HL-60 (cell line): ENCODE results near the gene SLC25A12.

Experiments used
- POLR2AphosphoS5 ChIP-seq: IDR thresholded peaks from 2 replicates; pipeline ENCODE4 v1.6.1; 2012; ENCODE audit warnings: low read depth
- TF ChIP-seq, protein P1 (sequence below): IDR thresholded peaks from one replicate; pipeline ENCODE4 v1.5.1; 2011; ENCODE audit warnings: low read length, control low read depth, inconsistent platforms; ENCODE audit not compliant: insufficient read depth

DNA sequence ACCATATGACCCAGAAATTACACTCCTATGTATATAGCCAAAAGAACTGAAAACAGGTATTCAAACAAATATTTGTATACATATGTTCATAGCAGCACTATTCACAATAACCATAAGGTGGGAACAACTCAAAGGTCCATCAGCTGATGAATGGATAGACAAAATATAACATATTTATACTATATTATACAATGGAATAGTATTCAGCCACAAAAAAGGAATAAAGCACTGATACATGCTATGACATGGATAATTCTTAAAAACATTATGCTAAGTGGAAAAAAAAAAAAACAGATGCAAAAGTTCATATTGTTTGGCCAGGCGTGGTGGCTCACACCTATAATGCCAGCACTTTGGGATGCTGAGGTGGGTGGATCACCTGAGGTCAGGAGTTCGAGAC is 52.0 kb downstream of the SLC25A12 start:
- TF ChIP-seq POLR2AphosphoS5: no peak
- TF ChIP-seq, protein P1, sequence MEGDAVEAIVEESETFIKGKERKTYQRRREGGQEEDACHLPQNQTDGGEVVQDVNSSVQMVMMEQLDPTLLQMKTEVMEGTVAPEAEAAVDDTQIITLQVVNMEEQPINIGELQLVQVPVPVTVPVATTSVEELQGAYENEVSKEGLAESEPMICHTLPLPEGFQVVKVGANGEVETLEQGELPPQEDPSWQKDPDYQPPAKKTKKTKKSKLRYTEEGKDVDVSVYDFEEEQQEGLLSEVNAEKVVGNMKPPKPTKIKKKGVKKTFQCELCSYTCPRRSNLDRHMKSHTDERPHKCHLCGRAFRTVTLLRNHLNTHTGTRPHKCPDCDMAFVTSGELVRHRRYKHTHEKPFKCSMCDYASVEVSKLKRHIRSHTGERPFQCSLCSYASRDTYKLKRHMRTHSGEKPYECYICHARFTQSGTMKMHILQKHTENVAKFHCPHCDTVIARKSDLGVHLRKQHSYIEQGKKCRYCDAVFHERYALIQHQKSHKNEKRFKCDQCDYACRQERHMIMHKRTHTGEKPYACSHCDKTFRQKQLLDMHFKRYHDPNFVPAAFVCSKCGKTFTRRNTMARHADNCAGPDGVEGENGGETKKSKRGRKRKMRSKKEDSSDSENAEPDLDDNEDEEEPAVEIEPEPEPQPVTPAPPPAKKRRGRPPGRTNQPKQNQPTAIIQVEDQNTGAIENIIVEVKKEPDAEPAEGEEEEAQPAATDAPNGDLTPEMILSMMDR: no peak
